Activated T-cell treated with anti-CD3 and anti-CD28 coated beads for 4 hours (primary cell): Measurements from ENCODE around the gene ICA1.
"Not testable (repeated sequence)": the region's sequence is repeated elsewhere in the genome, so short reads cannot be mapped to it uniquely, and the experiment has no call there.

Experiments used
- DNase-seq: peaks from one replicate; pipeline ENCODE4 v3.0.0-alpha.2; 2020

ICA1 gene

GRCh38 chr7:8128449-8129317, 133.3 kb downstream of the ICA1 start:
- DNase-seq, result no peak

GRCh38 chr7:8126601-8127167, 135.3 kb downstream of the ICA1 start:
- DNase-seq, result no peak

- DNase-seq, result peak; percentile 54
Measured at GRCh38 chr7:8125680-8126444, 136.1 kb downstream of the ICA1 start.

GRCh38 chr7:8121243-8121642, 140.7 kb downstream of the ICA1 start:
- no peak for DNase-seq

GRCh38 chr7:8120390-8121058, 141.4 kb downstream of the ICA1 start:
- DNase-seq, result no peak

GRCh38 chr7:8119262-8119661, 142.7 kb downstream of the ICA1 start:
- no peak for DNase-seq

- DNase-seq, result no peak
Measured at GRCh38 chr7:8117195-8117594, 144.8 kb downstream of the ICA1 start.

- no peak for DNase-seq
Measured at GRCh38 chr7:8115547-8116402, 146.2 kb downstream of the ICA1 start.

GRCh38 chr7:8114175-8114574, 147.8 kb downstream of the ICA1 start:
- no peak for DNase-seq

GRCh38 chr7:8113184-8113583, 148.8 kb downstream of the ICA1 start:
- no peak for DNase-seq

- DNase-seq, result no peak
Measured at GRCh38 chr7:8112685-8113084, 149.3 kb downstream of the ICA1 start.

GRCh38 chr7:8111282-8111960, 150.5 kb downstream of the ICA1 start:
- no peak for DNase-seq

- no peak for DNase-seq
Measured at GRCh38 chr7:8109196-8110022, 152.6 kb downstream of the ICA1 start.

GRCh38 chr7:8105449-8106095, 156.4 kb downstream of the ICA1 start:
- DNase-seq, result no peak

GRCh38 chr7:8103282-8103681, 158.7 kb downstream of the ICA1 start:
- no peak for DNase-seq

GRCh38 chr7:8101292-8101691, 160.7 kb downstream of the ICA1 start:
- DNase-seq, result not testable (repeated sequence)

- DNase-seq, result no peak
Measured at GRCh38 chr7:8094164-8095140, 167.5 kb downstream of the ICA1 start.

GRCh38 chr7:8092140-8092539, 169.8 kb downstream of the ICA1 start:
- no peak for DNase-seq
